MM.1S (cell line): Measurements from ENCODE around the gene ESRRA.

Source experiments
- EZH2phosphoT487 ChIP-seq: fragments of 300-600 bp; sonication (generic); IDR thresholded peaks from 2 replicates; pipeline ENCODE4 v1.6.1; 2018; ENCODE audit warnings: antibody characterized with exemption, low read length
- TF ChIP-seq, protein P1 (sequence below): fragments of 300-600 bp; sonication (generic); IDR thresholded peaks from 2 replicates; pipeline ENCODE4 v1.5.1; 2016; ENCODE audit warnings: antibody characterized with exemption, low read length, mixed read lengths

DNA sequence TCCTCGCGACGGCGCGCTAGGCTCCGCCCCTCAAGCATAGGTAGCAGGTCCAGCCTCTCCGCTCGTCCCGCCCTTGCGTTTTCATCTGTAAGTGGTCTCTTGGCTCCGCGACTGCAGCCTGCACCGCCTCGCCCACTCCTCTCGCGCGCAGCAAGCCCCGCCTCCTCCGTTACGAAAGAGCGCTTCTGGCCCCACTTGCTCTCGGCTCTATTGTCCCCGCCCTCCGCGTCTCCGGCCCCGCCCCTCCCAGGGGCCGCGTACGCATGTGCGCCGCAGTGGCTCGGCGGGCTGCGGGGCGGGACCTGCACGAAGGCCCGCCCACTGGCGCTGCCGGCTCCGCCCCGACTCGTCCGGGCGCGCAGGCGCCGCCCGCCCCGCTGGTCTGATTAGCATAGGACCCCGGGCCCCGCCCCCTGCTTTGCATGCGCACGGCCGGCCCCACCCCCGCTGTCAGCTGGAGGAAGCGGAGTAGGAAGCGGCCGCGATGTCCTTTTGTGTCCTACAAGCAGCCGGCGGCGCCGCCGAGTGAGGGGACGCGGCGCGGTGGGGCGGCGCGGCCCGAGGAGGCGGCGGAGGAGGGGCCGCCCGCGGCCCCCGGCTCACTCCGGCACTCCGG is at the start of gene ESRRA:
- TF ChIP-seq, protein P1, sequence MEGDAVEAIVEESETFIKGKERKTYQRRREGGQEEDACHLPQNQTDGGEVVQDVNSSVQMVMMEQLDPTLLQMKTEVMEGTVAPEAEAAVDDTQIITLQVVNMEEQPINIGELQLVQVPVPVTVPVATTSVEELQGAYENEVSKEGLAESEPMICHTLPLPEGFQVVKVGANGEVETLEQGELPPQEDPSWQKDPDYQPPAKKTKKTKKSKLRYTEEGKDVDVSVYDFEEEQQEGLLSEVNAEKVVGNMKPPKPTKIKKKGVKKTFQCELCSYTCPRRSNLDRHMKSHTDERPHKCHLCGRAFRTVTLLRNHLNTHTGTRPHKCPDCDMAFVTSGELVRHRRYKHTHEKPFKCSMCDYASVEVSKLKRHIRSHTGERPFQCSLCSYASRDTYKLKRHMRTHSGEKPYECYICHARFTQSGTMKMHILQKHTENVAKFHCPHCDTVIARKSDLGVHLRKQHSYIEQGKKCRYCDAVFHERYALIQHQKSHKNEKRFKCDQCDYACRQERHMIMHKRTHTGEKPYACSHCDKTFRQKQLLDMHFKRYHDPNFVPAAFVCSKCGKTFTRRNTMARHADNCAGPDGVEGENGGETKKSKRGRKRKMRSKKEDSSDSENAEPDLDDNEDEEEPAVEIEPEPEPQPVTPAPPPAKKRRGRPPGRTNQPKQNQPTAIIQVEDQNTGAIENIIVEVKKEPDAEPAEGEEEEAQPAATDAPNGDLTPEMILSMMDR, result no peak
- no peak for TF ChIP-seq EZH2phosphoT487
